Colon (tissue), 2 donors: ENCODE measurements around the gene SLC8B1.
"Not testable (repeated sequence)": the region's sequence is repeated elsewhere in the genome, so short reads cannot be mapped to it uniquely, and the experiment has no call there.

Experiments used
- FAIRE-seq: peaks from 2 replicates; lab custom pipeline; 2012; peaks lifted over from hg19 to GRCh38; lab: Jason Lieb, UNC
- donor health status: control.
- donor health status: control.

The SLC8B1 gene

GRCh38 chr12:113354192-113354591 lies 19.3 kb upstream of the SLC8B1 start:
- not testable (repeated sequence) for FAIRE-seq

GRCh38 chr12:113351089-113351488 lies 16.2 kb upstream of the SLC8B1 start:
- no peak for FAIRE-seq

GRCh38 chr12:113348849-113349536 lies 14.1 kb upstream of the SLC8B1 start:
- FAIRE-seq: no peak

GRCh38 chr12:113347892-113348291 lies 13.0 kb upstream of the SLC8B1 start:
- no peak for FAIRE-seq

GRCh38 chr12:113347107-113347506 lies 12.2 kb upstream of the SLC8B1 start:
- no peak for FAIRE-seq

- no peak for FAIRE-seq
Observed at GRCh38 chr12:113346353-113346752, 11.4 kb upstream of the SLC8B1 start.

GRCh38 chr12:113345318-113345717 lies 10.4 kb upstream of the SLC8B1 start:
- no peak for FAIRE-seq

GRCh38 chr12:113341535-113341934 lies 6.6 kb upstream of the SLC8B1 start:
- FAIRE-seq: no peak

- FAIRE-seq: no peak
Observed at GRCh38 chr12:113340061-113340460, 5.2 kb upstream of the SLC8B1 start.

GRCh38 chr12:113339540-113339939 lies 4.6 kb upstream of the SLC8B1 start:
- no peak for FAIRE-seq

GRCh38 chr12:113333877-113334785 lies 778 bp downstream of the SLC8B1 start:
- FAIRE-seq: no peak

GRCh38 chr12:113333418-113333750 lies 1.5 kb downstream of the SLC8B1 start:
- FAIRE-seq: no peak

- no peak for FAIRE-seq
Observed at GRCh38 chr12:113332688-113333417, 2.1 kb downstream of the SLC8B1 start.

- no peak for FAIRE-seq
Observed at GRCh38 chr12:113330505-113330904, 4.4 kb downstream of the SLC8B1 start.

- FAIRE-seq: no peak
Observed at GRCh38 chr12:113329791-113330417, 5.0 kb downstream of the SLC8B1 start.

- no peak for FAIRE-seq
Observed at GRCh38 chr12:113329022-113329790, 5.7 kb downstream of the SLC8B1 start.

- FAIRE-seq: no peak
Observed at GRCh38 chr12:113328368-113328889, 6.5 kb downstream of the SLC8B1 start.

- FAIRE-seq: no peak
Observed at GRCh38 chr12:113326775-113327395, 8.0 kb downstream of the SLC8B1 start.

GRCh38 chr12:113325916-113326315 lies 9.0 kb downstream of the SLC8B1 start:
- FAIRE-seq: no peak

- no peak for FAIRE-seq
Observed at GRCh38 chr12:113322343-113322742, 12.6 kb downstream of the SLC8B1 start.

GRCh38 chr12:113320401-113320800 lies 14.5 kb downstream of the SLC8B1 start:
- no peak for FAIRE-seq
